A549 (cell line): ENCODE data around the gene RAD50.
"Not testable (repeated sequence)": the region's sequence is repeated elsewhere in the genome, so short reads cannot be mapped to it uniquely, and the experiment has no call there.

Source experiments
- REST ChIP-seq: fragments of 200-600 bp; sonication (generic); IDR thresholded peaks from 2 replicates; pipeline ENCODE4 v1.6.1; 2016; ENCODE audit warnings: antibody characterized with exemption, mild to moderate bottlenecking, moderate library complexity
- SREBF2 ChIP-seq: fragments of 450-650 bp; IDR thresholded peaks from 2 replicates; pipeline ENCODE4 v1.6.1; 2014; ENCODE audit warnings: mild to moderate bottlenecking, moderate library complexity

- not testable (repeated sequence) for TF ChIP-seq REST, SREBF2
These were observed 34.7 kb upstream of the RAD50 start for GRCh38 chr5:132522067-132522466.
